ENCODE measurements around the gene TTC13.

GRCh38 chr1:230915078-230915477, 63.6 kb downstream of the TTC13 start:
- TF ChIP-seq CTCF (IDR thresholded peaks at IDR 0.05; ENCODE audit: low read depth, low read length, missing input control): no peak
- TF ChIP-seq FOXA1 (IDR thresholded peaks at IDR 0.05): no peak
- no peak for TF ChIP-seq TAF1 (conservative IDR thresholded peaks at IDR 0.05)
- no peak for TF ChIP-seq MAX (IDR thresholded peaks at IDR 0.05)
- TF ChIP-seq SP1 (IDR thresholded peaks at IDR 0.05): no peak
- TF ChIP-seq GABPA (IDR thresholded peaks at IDR 0.05 in 1 of 2, conservative IDR thresholded peaks at IDR 0.05 in 1 of 2): no peak
